A549 (cell line): Measurements from ENCODE around the gene MAP3K10. TPM values are rescaled to one million over a fixed set of nuclear protein-coding genes. Genes with fewer than 3 reads are reported as not detected.
"Not testable (repeated sequence)": the region's sequence is repeated elsewhere in the genome, so short reads cannot be mapped to it uniquely, and the experiment has no call there.

ENCODE experiments used
- ATAC-seq, 2 experiments: fragments of 200-7000 bp in 1 of 2; fragments of >200 bp in 1 of 2; cut with Nextera tagmentation in 1 of 2; cut with Tn5 transposase in 1 of 2; 3 replicates each; pipeline versions ENCODE4 v1.8.0 to v1.9.1; 2018 to 2020; ENCODE audit warnings: mild to moderate bottlenecking in 1 of 2, moderate library complexity in 1 of 2
- CTCF ChIA-PET: fragments of 300-600 bp; sonication (Branson Sonifier 250); formaldehyde crosslinking; extraction: SDS; loops from one replicate; lab custom pipeline; 2021; ENCODE audit warnings: antibody characterized with exemption, inconsistent platforms; lab: Yijun Ruan, JAX
- POLR2A ChIA-PET: fragments of 350-600 bp; formaldehyde crosslinking; extraction: SDS; loops from one replicate; lab custom pipeline; 2021; ENCODE audit warnings: antibody characterized with exemption, inconsistent platforms; lab: Yijun Ruan, JAX
- DNase-seq, 2 experiments: peaks; one replicate each; pipeline versions ENCODE4 v3.0.0 to v3.0.0-alpha.2; 2011 to 2016; ENCODE audit warnings: low read depth in 1 of 2, low spot score in 1 of 2
- FAIRE-seq: peaks from 2 replicates; lab custom pipeline; 2011; peaks lifted over from hg19 to GRCh38; lab: Jason Lieb, UNC
- H3K27ac ChIP-seq, 2 experiments: fragments of >200 bp; sonication (Bioruptor Twin); formaldehyde crosslinking; 3 replicates each; pipeline ENCODE4 v1.5.1; 2016 to 2017
- H3K4me1 ChIP-seq: fragments of >200 bp; sonication (Bioruptor Twin); formaldehyde crosslinking; 3 replicates; pipeline ENCODE4 v1.6.1; 2016
- H3K4me2 ChIP-seq: fragments of >200 bp; sonication (Bioruptor Twin); formaldehyde crosslinking; 3 replicates; pipeline ENCODE4 v1.6.1; 2016
- H3K4me3 ChIP-seq: fragments of >200 bp; sonication (Bioruptor Twin); formaldehyde crosslinking; 3 replicates; pipeline ENCODE4 v1.5.1; 2016
- H3K9me3 ChIP-seq: fragments of >200 bp; sonication (Bioruptor Twin); formaldehyde crosslinking; 3 replicates; pipeline ENCODE4 v1.6.1; 2016
- ATOH8 ChIP-seq: fragments of 250-450 bp; sonication (Bioruptor Pico); IDR thresholded peaks from 2 replicates; pipeline ENCODE4 v1.5.0; 2020; ENCODE audit warnings: low read depth, mild to moderate bottlenecking, moderate library complexity
- CEBPB ChIP-seq, 2 experiments: fragments of >200 bp in 1 of 2; sonication (Bioruptor Twin) in 1 of 2; formaldehyde crosslinking in 1 of 2; IDR thresholded peaks; 2 replicates each; pipeline ENCODE4 v1.6.1; 2012 to 2016
- E2F6 ChIP-seq: IDR thresholded peaks from 2 replicates; pipeline ENCODE4 v1.6.1; 2012; ENCODE audit warnings: low read depth, borderline replicate concordance
- EHMT2 ChIP-seq: fragments of 200-600 bp; sonication (generic); IDR thresholded peaks from 2 replicates; pipeline ENCODE4 v1.6.1; 2016; ENCODE audit warnings: antibody characterized with exemption, low read depth, mild to moderate bottlenecking, moderate library complexity
- GATA3 ChIP-seq: IDR thresholded peaks from 2 replicates; pipeline ENCODE4 v1.6.1; 2012; ENCODE audit warnings: borderline replicate concordance
- KDM1A ChIP-seq: fragments of 200-600 bp; sonication (generic); IDR thresholded peaks from 2 replicates; pipeline ENCODE4 v1.6.1; 2016; ENCODE audit warnings: low read depth, mild to moderate bottlenecking
- KDM5A ChIP-seq: fragments of 200-600 bp; sonication (generic); IDR thresholded peaks from 2 replicates; pipeline ENCODE4 v1.6.1; 2016; ENCODE audit warnings: antibody characterized with exemption, mild to moderate bottlenecking
- MAX ChIP-seq: IDR thresholded peaks from 2 replicates; pipeline ENCODE4 v1.6.1; 2012
- MAZ ChIP-seq: fragments of 150-350 bp; IDR thresholded peaks from 2 replicates; pipeline ENCODE4 v1.6.1; 2014; ENCODE audit warnings: antibody characterized with exemption, low read depth, low read length, borderline replicate concordance
- MYC ChIP-seq: IDR thresholded peaks from 2 replicates; pipeline ENCODE4 v1.6.1; 2012; ENCODE audit warnings: mild to moderate bottlenecking, inconsistent platforms, low read length, improper control_type of control experiment, borderline replicate concordance
- NFE2L2 ChIP-seq: fragments of 150-350 bp; conservative IDR thresholded peaks from 2 replicates; pipeline ENCODE4 v1.6.1; 2014; ENCODE audit warnings: low read length
- RFX5 ChIP-seq: fragments of 450-650 bp; IDR thresholded peaks from 2 replicates; pipeline ENCODE4 v1.7.1; 2014; ENCODE audit warnings: antibody characterized with exemption, mild to moderate bottlenecking, moderate library complexity
- TFCP2L1 ChIP-seq: fragments of 250-450 bp; sonication (Bioruptor Pico); IDR thresholded peaks from 2 replicates; pipeline ENCODE4 v1.5.0; 2021; ENCODE audit warnings: mild to moderate bottlenecking
- ZC3H11A ChIP-seq: fragments of 450-650 bp; IDR thresholded peaks from 2 replicates; pipeline ENCODE4 v1.6.1; 2014; ENCODE audit warnings: antibody characterized with exemption, mild to moderate bottlenecking
- ZFP36 ChIP-seq: fragments of 450-650 bp; IDR thresholded peaks from 2 replicates; pipeline ENCODE4 v1.6.1; 2014; ENCODE audit warnings: borderline replicate concordance; ENCODE audit not compliant: partially characterized antibody
- ZSCAN20 ChIP-seq: fragments of 250-450 bp; sonication (Bioruptor Pico); IDR thresholded peaks from 2 replicates; pipeline ENCODE4 v1.8.0; 2022; ENCODE audit warnings: mild to moderate bottlenecking, moderate library complexity
- WGBS: methylation state at CpG from one replicate; pipeline ENCODE4 v1.1.6; 2017; ENCODE audit errors: missing lambda C conversion rate; 5-methylcytosine and 5-hydroxymethylcytosine counted together
- polyA plus RNA-seq, 4 experiments: library from polyadenylated mRNA; depleted of rRNA in 3 of 4; stranded (reverse); fragments of >200 nt; fragmentation: RNase III in 1 of 4; extraction: RNeasy Plus Mini Kit Qiagen cat#74134 plus additional on column Dnase treatment in 1 of 4; gene quantifications; 2 replicates in 3 of 4; 3 replicates in 1 of 4; pipeline ENCODE4 v1.2.3, GENCODE V29; 2011 to 2017
- TF ChIP-seq, protein P1 (sequence below): fragments of >200 bp; sonication (Bioruptor Twin); formaldehyde crosslinking; IDR thresholded peaks from 3 replicates; pipeline ENCODE4 v1.5.1; 2016
- TF ChIP-seq, protein P2 (sequence below): fragments of 150-350 bp; IDR thresholded peaks from 2 replicates; pipeline ENCODE4 v1.6.1; 2014; ENCODE audit warnings: low read depth, mild to moderate bottlenecking, low read length

The MAP3K10 gene
- polyA plus RNA-seq, 2 of the 4 experiments (the other 2 are of a cell fraction), result 6.6 to 21.0 TPM

DNA sequence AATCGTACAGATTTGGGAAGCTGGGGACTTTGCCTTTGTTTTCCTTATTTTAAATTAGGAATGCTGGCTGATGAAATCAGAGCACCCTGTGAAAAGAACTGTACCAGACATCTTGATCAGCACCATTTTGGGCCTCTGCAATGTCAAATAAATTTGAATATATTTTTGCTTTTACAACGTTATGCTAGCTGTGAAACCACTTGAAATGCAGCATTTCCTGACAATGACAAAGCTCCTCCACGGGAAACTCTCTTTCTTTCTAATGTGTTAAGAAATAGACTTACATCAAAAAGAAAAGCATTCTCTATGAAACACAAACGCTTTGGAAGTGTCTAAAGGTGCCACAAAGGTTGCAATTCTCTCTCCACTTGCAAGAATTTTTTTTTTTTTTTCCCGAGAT, 47.1 kb upstream of the MAP3K10 start (continued):
- TF ChIP-seq, protein P1, sequence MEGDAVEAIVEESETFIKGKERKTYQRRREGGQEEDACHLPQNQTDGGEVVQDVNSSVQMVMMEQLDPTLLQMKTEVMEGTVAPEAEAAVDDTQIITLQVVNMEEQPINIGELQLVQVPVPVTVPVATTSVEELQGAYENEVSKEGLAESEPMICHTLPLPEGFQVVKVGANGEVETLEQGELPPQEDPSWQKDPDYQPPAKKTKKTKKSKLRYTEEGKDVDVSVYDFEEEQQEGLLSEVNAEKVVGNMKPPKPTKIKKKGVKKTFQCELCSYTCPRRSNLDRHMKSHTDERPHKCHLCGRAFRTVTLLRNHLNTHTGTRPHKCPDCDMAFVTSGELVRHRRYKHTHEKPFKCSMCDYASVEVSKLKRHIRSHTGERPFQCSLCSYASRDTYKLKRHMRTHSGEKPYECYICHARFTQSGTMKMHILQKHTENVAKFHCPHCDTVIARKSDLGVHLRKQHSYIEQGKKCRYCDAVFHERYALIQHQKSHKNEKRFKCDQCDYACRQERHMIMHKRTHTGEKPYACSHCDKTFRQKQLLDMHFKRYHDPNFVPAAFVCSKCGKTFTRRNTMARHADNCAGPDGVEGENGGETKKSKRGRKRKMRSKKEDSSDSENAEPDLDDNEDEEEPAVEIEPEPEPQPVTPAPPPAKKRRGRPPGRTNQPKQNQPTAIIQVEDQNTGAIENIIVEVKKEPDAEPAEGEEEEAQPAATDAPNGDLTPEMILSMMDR, result no peak
- TF ChIP-seq ZSCAN20 (CRISPR knock-in tag) (no peak), E2F6 (no peak), TFCP2L1 (CRISPR knock-in tag) (no peak), NFE2L2 (no peak), KDM1A (no peak), ZC3H11A (no peak)

GRCh38 chr19:40144947-40145748, 46.1 kb upstream of the MAP3K10 start:
- ATAC-seq (peak; percentile 40 to 46; a peak in 4 of 6 replicates), FAIRE-seq (peak; percentile 82), DNase-seq (peak in 1 of 2 experiments; percentile 40)
- no peaks in the 10 kb centered on the region for H3K9me3 ChIP-seq
- peak; percentile 71 for TF ChIP-seq ZFP36
- no peak for TF ChIP-seq RFX5
- ChIA-PET CTCF (interaction anchor here (0.8 to 2.4 kb wide), 8 partner anchors 16 to 490 kb away, joined by 3 to 5 read pairs (median 4); no protein-coding TSS in a partner anchor), POLR2A (no interaction called here)
- WGBS, result 69% methylated on average over 5 of the region's 5 CpGs
- no peak overlapping the region for H3K4me3 ChIP-seq
- H3K4me2 ChIP-seq, result no peak overlapping the region
- peaks cover 11% of the 10 kb centered on the region for H3K4me1 ChIP-seq
- no peak overlapping the region for H3K27ac ChIP-seq

- H3K9me3 ChIP-seq, POLR2A ChIA-PET, H3K4me2 ChIP-seq, H3K27ac ChIP-seq, DNase-seq, H3K4me3 ChIP-seq, ATAC-seq, FAIRE-seq: not testable (repeated sequence)
- CTCF ChIA-PET, result interaction anchor here (0.9 to 2.4 kb wide), 6 partner anchors 16 to 160 kb away, joined by 3 to 5 read pairs (median 4); no protein-coding TSS in a partner anchor
- H3K4me1 ChIP-seq, result peaks cover 11% of the 10 kb centered on the region
- 46% methylated on average over 6 of the region's 6 CpGs for WGBS
Observed at GRCh38 chr19:40145749-40146029, 45.5 kb upstream of the MAP3K10 start.

DNA sequence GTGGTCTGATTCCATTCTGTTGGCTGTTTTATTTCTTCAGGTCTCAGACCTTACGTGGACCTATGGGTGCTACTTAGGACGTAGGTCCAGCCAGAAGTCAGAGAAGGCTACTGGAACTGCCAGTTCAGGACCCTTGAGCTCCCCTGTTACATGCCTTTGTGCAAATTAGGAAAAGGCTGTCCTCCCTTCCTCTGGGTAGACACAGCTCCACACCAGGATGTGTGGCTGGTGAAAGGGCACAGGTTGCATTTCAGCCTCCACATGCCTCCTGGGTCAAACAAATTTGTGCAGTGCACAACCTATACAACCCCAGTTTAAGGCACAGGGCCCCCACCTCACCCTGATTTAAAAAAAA, 43.9 kb upstream of the MAP3K10 start:
- H3K4me2 ChIP-seq, result peak overlapping the region; percentile 62

More for the DNA sequence above, 43.9 kb upstream of the MAP3K10 start:
- FAIRE-seq (no peak), DNase-seq (no peak), ATAC-seq (peak; percentile 45 to 46; a peak in 5 of 6 replicates)
- Histone ChIP-seq H3K9me3 (no peaks in the 10 kb centered on the region), H3K27ac (peak overlapping the region; percentile 20 to 67; a peak in 4 of 6 replicates), H3K4me3 (peak overlapping the region; percentile 23; the same call in 1 of the 3 replicates), H3K4me1 (peaks cover 11% of the 10 kb centered on the region)
- TF ChIP-seq ZFP36, result no peak
- TF ChIP-seq EHMT2, result no peak
- no peak for TF ChIP-seq MAX
- no peak for TF ChIP-seq MYC
- no peak for TF ChIP-seq GATA3
- TF ChIP-seq MAZ, result no peak
- TF ChIP-seq ZC3H11A, result no peak
- TF ChIP-seq, protein P2, sequence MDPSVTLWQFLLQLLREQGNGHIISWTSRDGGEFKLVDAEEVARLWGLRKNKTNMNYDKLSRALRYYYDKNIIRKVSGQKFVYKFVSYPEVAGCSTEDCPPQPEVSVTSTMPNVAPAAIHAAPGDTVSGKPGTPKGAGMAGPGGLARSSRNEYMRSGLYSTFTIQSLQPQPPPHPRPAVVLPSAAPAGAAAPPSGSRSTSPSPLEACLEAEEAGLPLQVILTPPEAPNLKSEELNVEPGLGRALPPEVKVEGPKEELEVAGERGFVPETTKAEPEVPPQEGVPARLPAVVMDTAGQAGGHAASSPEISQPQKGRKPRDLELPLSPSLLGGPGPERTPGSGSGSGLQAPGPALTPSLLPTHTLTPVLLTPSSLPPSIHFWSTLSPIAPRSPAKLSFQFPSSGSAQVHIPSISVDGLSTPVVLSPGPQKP, result no peak
- no peak for TF ChIP-seq CEBPB (IDR thresholded peaks at IDR 0.05)
- TF ChIP-seq ATOH8 (CRISPR knock-in tag), result no peak
- no peak for TF ChIP-seq KDM1A
- no peak for TF ChIP-seq KDM5A
- ChIA-PET POLR2A (no interaction called here), CTCF (interaction anchor here (0.6 to 2.5 kb wide), 11 partner anchors 8 to 355 kb away, joined by 3 to 18 read pairs (median 5); partner anchors contain the start of gene TTC9B)
- 66% methylated on average over 2 of the region's 2 CpGs for WGBS
